H1 (cell line): Measurements from ENCODE around the gene SCN11A. TPM values are rescaled to one million over a fixed set of nuclear protein-coding genes. Genes with fewer than 3 reads are reported as not detected.

Experiments
- ASH2L ChIP-seq: fragments of 200-600, 300-600 bp; sonication (generic); IDR thresholded peaks from one replicate; pipeline ENCODE4 v1.7.1; 2017; ENCODE audit warnings: low read length
- CBX8 ChIP-seq: fragments of 300-800, 300-1000 bp; sonication (generic); IDR thresholded peaks from 2 replicates; pipeline ENCODE4 v1.7.1; 2016; ENCODE audit warnings: low read depth, low read length, borderline replicate concordance
- HDAC6 ChIP-seq: IDR thresholded peaks from one replicate; pipeline ENCODE4 v1.7.1; 2012; ENCODE audit warnings: low read depth, mild to moderate bottlenecking, inconsistent platforms, low read length, moderate library complexity
- JUND ChIP-seq: IDR thresholded peaks from 2 replicates; pipeline ENCODE4 v1.6.1; 2011; ENCODE audit warnings: mild to moderate bottlenecking, improper control_type of control experiment, low read length
- MAFK ChIP-seq: IDR thresholded peaks from 2 replicates; pipeline ENCODE4 v1.6.1; 2012; ENCODE audit warnings: low read depth, mild to moderate bottlenecking, improper control_type of control experiment, low read length
- NRF1 ChIP-seq: IDR thresholded peaks from 2 replicates; pipeline ENCODE4 v1.6.1; 2011; ENCODE audit warnings: mild to moderate bottlenecking, low read depth, low read length, improper control_type of control experiment
- POLR2A ChIP-seq, 2 experiments: IDR thresholded peaks; 1 replicate in 1 of 2; 2 replicates in 1 of 2; pipeline ENCODE4 v1.6.1; 2011; ENCODE audit warnings: low read depth in 2 of 2, low read length in 2 of 2, mild to moderate bottlenecking in 2 of 2; ENCODE audit errors: control extremely low read depth in 1 of 2
- POLR2AphosphoS5 ChIP-seq: IDR thresholded peaks from 2 replicates; pipeline ENCODE4 v1.6.1; 2011; ENCODE audit warnings: low read depth, low read length
- RFX5 ChIP-seq: IDR thresholded peaks from 2 replicates; pipeline ENCODE4 v1.6.1; 2011; ENCODE audit warnings: low read depth, low read length, improper control_type of control experiment, borderline replicate concordance
- SIRT6 ChIP-seq: IDR thresholded peaks from one replicate; pipeline ENCODE4 v1.7.1; 2012; ENCODE audit warnings: low read length, inconsistent platforms
- polyA plus RNA-seq, 7 experiments: library from polyadenylated mRNA; depleted of rRNA in 3 of 7; stranded (reverse) in 5 of 7; unstranded in 2 of 7; fragments of >200 nt in 5 of 7; fragments of 200-250 nt in 2 of 7; gene quantifications; 1 replicate in 5 of 7; 2 replicates in 1 of 7; 4 replicates in 1 of 7; pipeline versions ENCODE4 v1.2.1 to v1.2.3, GENCODE V29; 2011 to 2013; ENCODE audit warnings: missing spikeins in 2 of 7, mixed read lengths in 2 of 7
- total RNA-seq: library from RNA; stranded (reverse); fragmentation: NEBNext Ultra II Directional; extraction: Animal tissue kit (Norgen Biotek cat#: 25700); gene quantifications from 2 replicates; pipeline ENCODE4 v1.2.1, GENCODE V29; 2021
- TF ChIP-seq, protein P1 (sequence below): fragments of 300-600 bp; sonication (generic); IDR thresholded peaks from 2 replicates; pipeline ENCODE4 v1.7.1; 2012; ENCODE audit warnings: low read length, moderate library complexity, mild to moderate bottlenecking, inconsistent platforms; ENCODE audit not compliant: insufficient replicate concordance

SCN11A gene
- total and polyA plus RNA-seq, 2 of the 8 experiments (the other 6 are each of a cell fraction or from before 2014, with no cell fraction given), result 0.11 to 0.21 TPM

DNA sequence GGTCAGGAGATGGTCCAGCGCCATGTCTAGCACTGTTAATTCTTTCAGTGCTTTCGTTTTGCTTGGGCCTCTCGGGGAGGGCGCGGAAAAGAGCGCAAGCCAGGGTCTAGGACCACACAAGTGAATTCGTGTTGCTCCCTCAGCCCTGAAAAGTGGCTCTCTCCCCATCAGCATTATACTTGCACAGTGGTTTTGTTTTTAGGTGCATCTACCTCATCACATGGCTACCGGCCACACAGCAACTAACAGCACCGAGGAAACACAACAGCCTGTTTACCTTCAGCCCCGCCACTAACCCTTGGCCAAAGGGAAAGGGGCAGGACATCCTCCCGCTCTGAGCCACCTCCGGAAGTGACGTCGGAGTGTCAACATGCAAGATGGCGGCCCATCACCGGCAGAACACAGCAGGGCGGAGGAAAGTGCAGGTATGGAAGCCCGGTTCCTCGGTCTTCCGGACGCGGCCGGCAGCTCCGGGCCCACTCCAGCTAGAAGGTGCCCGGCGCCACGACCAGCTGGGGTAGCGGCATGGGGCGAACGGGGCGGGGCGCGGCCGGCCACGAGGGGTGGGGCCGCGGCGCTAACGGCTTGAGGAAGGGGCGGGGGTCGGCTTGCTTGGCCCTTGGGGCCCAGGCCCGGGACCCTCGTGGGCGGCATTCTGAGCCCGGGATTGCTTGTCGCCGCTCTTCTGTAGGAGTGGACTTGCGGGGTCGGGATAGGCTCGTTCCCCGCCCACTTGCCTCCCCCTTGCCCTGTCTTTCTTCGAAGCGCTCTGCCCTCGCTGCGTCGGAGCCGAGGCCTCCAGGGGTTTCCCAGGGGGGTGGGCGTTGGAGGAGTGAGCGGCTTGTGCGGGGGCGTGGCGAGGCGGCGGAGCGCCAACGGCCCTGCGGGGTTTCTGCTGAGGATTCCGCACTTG is at the start of gene SCN11A, which contains the start of gene WDR48 (continued):
- TF ChIP-seq ASH2L (peak; percentile 99), NRF1 (no peak), POLR2A (IDR thresholded peaks at IDR 0.05; ENCODE audit: control extremely low read depth in 1 of 2, low read depth in 2 of 2, low read length in 2 of 2) (peak; percentile 97 to 100), RFX5 (no peak), JUND (no peak), CBX8 (no peak), SIRT6 (no peak), MAFK (no peak), POLR2AphosphoS5 (peak; percentile 99), HDAC6 (no peak)
- TF ChIP-seq, protein P1, sequence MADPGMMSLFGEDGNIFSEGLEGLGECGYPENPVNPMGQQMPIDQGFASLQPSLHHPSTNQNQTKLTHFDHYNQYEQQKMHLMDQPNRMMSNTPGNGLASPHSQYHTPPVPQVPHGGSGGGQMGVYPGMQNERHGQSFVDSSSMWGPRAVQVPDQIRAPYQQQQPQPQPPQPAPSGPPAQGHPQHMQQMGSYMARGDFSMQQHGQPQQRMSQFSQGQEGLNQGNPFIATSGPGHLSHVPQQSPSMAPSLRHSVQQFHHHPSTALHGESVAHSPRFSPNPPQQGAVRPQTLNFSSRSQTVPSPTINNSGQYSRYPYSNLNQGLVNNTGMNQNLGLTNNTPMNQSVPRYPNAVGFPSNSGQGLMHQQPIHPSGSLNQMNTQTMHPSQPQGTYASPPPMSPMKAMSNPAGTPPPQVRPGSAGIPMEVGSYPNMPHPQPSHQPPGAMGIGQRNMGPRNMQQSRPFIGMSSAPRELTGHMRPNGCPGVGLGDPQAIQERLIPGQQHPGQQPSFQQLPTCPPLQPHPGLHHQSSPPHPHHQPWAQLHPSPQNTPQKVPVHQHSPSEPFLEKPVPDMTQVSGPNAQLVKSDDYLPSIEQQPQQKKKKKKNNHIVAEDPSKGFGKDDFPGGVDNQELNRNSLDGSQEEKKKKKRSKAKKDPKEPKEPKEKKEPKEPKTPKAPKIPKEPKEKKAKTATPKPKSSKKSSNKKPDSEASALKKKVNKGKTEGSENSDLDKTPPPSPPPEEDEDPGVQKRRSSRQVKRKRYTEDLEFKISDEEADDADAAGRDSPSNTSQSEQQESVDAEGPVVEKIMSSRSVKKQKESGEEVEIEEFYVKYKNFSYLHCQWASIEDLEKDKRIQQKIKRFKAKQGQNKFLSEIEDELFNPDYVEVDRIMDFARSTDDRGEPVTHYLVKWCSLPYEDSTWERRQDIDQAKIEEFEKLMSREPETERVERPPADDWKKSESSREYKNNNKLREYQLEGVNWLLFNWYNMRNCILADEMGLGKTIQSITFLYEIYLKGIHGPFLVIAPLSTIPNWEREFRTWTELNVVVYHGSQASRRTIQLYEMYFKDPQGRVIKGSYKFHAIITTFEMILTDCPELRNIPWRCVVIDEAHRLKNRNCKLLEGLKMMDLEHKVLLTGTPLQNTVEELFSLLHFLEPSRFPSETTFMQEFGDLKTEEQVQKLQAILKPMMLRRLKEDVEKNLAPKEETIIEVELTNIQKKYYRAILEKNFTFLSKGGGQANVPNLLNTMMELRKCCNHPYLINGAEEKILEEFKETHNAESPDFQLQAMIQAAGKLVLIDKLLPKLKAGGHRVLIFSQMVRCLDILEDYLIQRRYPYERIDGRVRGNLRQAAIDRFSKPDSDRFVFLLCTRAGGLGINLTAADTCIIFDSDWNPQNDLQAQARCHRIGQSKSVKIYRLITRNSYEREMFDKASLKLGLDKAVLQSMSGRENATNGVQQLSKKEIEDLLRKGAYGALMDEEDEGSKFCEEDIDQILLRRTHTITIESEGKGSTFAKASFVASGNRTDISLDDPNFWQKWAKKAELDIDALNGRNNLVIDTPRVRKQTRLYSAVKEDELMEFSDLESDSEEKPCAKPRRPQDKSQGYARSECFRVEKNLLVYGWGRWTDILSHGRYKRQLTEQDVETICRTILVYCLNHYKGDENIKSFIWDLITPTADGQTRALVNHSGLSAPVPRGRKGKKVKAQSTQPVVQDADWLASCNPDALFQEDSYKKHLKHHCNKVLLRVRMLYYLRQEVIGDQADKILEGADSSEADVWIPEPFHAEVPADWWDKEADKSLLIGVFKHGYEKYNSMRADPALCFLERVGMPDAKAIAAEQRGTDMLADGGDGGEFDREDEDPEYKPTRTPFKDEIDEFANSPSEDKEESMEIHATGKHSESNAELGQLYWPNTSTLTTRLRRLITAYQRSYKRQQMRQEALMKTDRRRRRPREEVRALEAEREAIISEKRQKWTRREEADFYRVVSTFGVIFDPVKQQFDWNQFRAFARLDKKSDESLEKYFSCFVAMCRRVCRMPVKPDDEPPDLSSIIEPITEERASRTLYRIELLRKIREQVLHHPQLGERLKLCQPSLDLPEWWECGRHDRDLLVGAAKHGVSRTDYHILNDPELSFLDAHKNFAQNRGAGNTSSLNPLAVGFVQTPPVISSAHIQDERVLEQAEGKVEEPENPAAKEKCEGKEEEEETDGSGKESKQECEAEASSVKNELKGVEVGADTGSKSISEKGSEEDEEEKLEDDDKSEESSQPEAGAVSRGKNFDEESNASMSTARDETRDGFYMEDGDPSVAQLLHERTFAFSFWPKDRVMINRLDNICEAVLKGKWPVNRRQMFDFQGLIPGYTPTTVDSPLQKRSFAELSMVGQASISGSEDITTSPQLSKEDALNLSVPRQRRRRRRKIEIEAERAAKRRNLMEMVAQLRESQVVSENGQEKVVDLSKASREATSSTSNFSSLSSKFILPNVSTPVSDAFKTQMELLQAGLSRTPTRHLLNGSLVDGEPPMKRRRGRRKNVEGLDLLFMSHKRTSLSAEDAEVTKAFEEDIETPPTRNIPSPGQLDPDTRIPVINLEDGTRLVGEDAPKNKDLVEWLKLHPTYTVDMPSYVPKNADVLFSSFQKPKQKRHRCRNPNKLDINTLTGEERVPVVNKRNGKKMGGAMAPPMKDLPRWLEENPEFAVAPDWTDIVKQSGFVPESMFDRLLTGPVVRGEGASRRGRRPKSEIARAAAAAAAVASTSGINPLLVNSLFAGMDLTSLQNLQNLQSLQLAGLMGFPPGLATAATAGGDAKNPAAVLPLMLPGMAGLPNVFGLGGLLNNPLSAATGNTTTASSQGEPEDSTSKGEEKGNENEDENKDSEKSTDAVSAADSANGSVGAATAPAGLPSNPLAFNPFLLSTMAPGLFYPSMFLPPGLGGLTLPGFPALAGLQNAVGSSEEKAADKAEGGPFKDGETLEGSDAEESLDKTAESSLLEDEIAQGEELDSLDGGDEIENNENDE, result no peak
